ENCODE data around the gene LMO3.

Gene LMO3

DNA sequence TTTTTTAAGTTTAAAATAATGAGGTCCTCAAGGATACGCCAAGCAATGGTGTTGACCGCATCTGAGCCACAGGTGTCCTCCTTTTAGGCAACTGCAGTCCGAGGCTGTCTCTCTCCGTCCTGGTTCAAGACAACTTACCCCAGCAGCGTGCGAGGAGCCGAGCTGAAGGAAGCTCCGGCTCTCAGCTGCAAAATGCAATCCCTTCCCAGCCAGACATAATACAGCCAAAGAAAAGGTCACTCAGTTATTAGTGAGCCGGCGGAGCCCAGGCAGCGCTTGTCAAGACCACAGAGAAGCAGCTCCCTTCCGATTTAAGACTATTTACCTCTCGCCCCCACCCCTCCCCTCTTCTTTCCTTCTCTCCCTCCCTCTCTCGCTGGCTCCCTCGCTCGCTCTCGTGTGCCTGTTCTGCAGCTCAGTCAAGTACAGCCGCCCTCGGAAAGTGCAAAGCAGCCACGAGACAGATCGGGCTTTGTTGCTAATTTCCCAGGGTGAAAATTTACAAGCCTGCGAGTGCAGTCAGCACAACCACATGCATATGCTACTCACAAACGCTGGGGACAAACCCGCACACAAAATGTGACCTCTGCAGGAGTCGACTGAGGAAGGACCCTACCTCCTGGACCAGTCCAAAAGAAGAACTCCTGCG, 363 bp upstream of the LMO3 start:
- peaks cover 5% of the 10 kb centered on the region for H3K9me3 Mint-ChIP-seq
- no peak overlapping the region for H3K4me3 Mint-ChIP-seq
- H3K4me1 Mint-ChIP-seq = no peaks in the 10 kb centered on the region
- no peak overlapping the region for H3K27ac Mint-ChIP-seq
- ATAC-seq (no peak), DNase-seq (ENCODE audit: low spot score in 2 of 2) (no peak)
- H3K36me3 Mint-ChIP-seq = no peaks in the 10 kb centered on the region

GRCh38 chr12:16605642-16606116, 283 bp downstream of the LMO3 start:
- H3K36me3 Mint-ChIP-seq = no peaks in the 10 kb centered on the region
- ATAC-seq (no peak), DNase-seq (ENCODE audit: low spot score in 2 of 2) (no peak)
- H3K4me3 Mint-ChIP-seq = no peak overlapping the region
- H3K9me3 Mint-ChIP-seq = peaks cover 2% of the 10 kb centered on the region
- H3K4me1 Mint-ChIP-seq = no peaks in the 10 kb centered on the region
- no peak overlapping the region for H3K27ac Mint-ChIP-seq

- no peak for ATAC-seq
- Mint-ChIP-seq H3K36me3 (no peaks in the 10 kb centered on the region), H3K27ac (no peak overlapping the region), H3K4me3 (no peak overlapping the region), H3K4me1 (no peaks in the 10 kb centered on the region), H3K9me3 (peaks cover 2% of the 10 kb centered on the region)
- no peak for DNase-seq (ENCODE audit: low spot score in 2 of 2)
Observed at GRCh38 chr12:16604596-16605252, 1.2 kb downstream of the LMO3 start.

- Mint-ChIP-seq H3K36me3 (no peaks in the 10 kb centered on the region), H3K4me1 (no peaks in the 10 kb centered on the region), H3K9me3 (peaks cover 3% of the 10 kb centered on the region), H3K27ac (no peak overlapping the region), H3K4me3 (no peak overlapping the region)
- no peak for ATAC-seq
- DNase-seq (ENCODE audit: low spot score in 2 of 2) = no peak
Observed at GRCh38 chr12:16603916-16604575, 1.9 kb downstream of the LMO3 start.

- DNase-seq (ENCODE audit: low spot score in 2 of 2) = no peak
- peaks cover 6% of the 10 kb centered on the region for H3K9me3 Mint-ChIP-seq
- no peaks in the 10 kb centered on the region for H3K4me1 Mint-ChIP-seq
- no peak for ATAC-seq
- H3K27ac Mint-ChIP-seq = no peak overlapping the region
- no peak overlapping the region for H3K4me3 Mint-ChIP-seq
- H3K36me3 Mint-ChIP-seq = no peaks in the 10 kb centered on the region
Observed at GRCh38 chr12:16603260-16603915, 2.6 kb downstream of the LMO3 start.

DNA sequence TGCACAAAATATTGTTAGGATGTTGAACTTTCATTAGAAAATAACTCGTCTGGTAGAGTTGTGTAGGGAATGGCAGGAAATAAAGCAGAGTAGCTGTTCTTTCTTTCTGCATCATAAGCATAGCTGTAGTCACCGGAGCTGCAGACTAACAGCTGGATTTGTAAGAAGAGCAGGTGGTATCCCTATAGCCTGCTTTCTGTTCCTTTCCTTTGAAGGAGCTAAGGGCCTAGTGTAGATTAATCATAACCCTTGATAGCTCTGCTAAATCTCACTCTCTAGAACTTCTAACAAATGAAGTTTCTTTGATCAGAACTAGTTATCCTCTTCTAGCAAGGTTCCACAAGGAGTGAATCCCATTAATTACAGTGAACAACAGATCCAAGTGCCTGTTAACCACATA, 3.5 kb downstream of the LMO3 start:
- Mint-ChIP-seq H3K4me3 (no peak overlapping the region), H3K27ac (no peak overlapping the region), H3K9me3 (peaks cover 6% of the 10 kb centered on the region), H3K4me1 (no peaks in the 10 kb centered on the region), H3K36me3 (no peaks in the 10 kb centered on the region)
- DNase-seq (ENCODE audit: low spot score in 2 of 2) (no peak), ATAC-seq (no peak)

DNA sequence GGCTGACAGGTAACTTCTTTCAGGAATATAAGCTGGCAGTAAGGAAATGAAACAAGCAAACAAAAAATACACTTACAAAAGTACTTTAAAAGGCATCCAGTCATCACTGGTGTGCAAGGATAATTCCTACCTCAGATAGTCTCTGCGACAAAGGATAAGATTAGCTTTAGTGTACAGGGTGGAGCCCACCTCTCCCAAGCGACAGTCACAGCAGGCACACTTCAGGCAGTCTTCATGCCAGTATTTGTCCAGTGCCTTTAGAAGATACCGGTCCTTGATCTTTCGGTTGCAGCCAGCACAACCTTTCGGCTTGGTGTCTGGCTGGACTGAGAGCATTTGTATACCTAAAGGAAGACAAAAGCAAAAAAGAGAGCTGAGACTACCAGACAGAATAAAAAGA, 5.4 kb downstream of the LMO3 start:
- H3K27ac Mint-ChIP-seq = no peak overlapping the region
- ATAC-seq (no peak), DNase-seq (ENCODE audit: low spot score in 2 of 2) (no peak)
- peaks cover 8% of the 10 kb centered on the region for H3K9me3 Mint-ChIP-seq
- H3K4me1 Mint-ChIP-seq = no peaks in the 10 kb centered on the region
- H3K36me3 Mint-ChIP-seq = no peaks in the 10 kb centered on the region
- H3K4me3 Mint-ChIP-seq = no peak overlapping the region

GRCh38 chr12:16599081-16599480, 6.9 kb downstream of the LMO3 start:
- Mint-ChIP-seq H3K36me3 (no peaks in the 10 kb centered on the region), H3K4me1 (no peaks in the 10 kb centered on the region), H3K9me3 (peaks cover 8% of the 10 kb centered on the region), H3K27ac (no peak overlapping the region), H3K4me3 (no peak overlapping the region)
- DNase-seq (ENCODE audit: low spot score in 2 of 2) (no peak), ATAC-seq (no peak)

DNA sequence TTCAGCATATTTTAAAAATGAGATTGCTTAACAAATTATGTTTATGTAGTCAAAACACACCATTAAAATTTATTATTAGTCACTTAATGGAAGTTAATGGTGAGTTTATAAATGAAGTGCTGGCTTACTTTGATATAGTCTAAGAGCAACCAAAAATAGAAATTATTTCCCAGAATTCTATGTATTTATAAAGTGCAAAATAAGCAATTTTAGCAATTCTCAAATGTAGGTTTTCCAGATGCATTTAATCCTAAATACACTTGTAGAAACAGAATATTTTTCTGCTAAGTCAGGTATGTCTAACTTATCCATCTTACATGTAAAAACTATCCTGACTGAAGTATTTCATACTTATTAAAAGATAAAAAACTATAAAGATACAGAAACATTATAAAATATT, 11.2 kb downstream of the LMO3 start:
- peaks cover 12% of the 10 kb centered on the region for H3K9me3 Mint-ChIP-seq
- H3K27ac Mint-ChIP-seq = no peak overlapping the region
- no peaks in the 10 kb centered on the region for H3K36me3 Mint-ChIP-seq
- DNase-seq (ENCODE audit: low spot score in 2 of 2) = no peak
- no peaks in the 10 kb centered on the region for H3K4me1 Mint-ChIP-seq
- ATAC-seq = no peak
- no peak overlapping the region for H3K4me3 Mint-ChIP-seq

GRCh38 chr12:16593546-16593945, 12.4 kb downstream of the LMO3 start:
- ATAC-seq (no peak), DNase-seq (ENCODE audit: low spot score in 2 of 2) (no peak)
- Mint-ChIP-seq H3K4me3 (no peak overlapping the region), H3K9me3 (peaks cover 7% of the 10 kb centered on the region), H3K4me1 (no peaks in the 10 kb centered on the region), H3K36me3 (no peaks in the 10 kb centered on the region), H3K27ac (no peak overlapping the region)

- DNase-seq (ENCODE audit: low spot score in 2 of 2) = no peak
- H3K4me3 Mint-ChIP-seq = no peak overlapping the region
- no peaks in the 10 kb centered on the region for H3K36me3 Mint-ChIP-seq
- H3K9me3 Mint-ChIP-seq = peaks cover 8% of the 10 kb centered on the region
- no peak for ATAC-seq
- no peaks in the 10 kb centered on the region for H3K4me1 Mint-ChIP-seq
- no peak overlapping the region for H3K27ac Mint-ChIP-seq
Observed at GRCh38 chr12:16590645-16591044, 15.3 kb downstream of the LMO3 start.

DNA sequence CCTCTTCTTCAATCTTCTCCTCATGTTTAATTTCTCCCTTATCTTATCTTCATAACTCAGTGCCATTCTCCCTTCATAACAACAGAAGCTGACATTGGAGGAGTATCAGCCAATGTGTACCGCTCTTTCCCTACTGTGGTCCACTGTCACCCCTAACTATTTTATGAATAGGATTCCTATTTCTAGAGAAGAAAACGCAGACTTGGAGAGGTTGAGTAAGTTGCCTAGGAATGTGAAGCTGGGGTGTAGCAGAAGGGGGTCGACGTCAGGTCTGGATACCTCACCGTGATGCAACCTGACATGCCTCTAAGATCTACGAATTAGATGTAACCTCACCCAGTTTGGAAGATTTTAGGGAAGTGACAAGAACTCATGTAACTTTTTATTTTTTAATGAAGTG, 17.1 kb downstream of the LMO3 start:
- H3K9me3 Mint-ChIP-seq = peaks cover 15% of the 10 kb centered on the region
- ATAC-seq = no peak
- H3K27ac Mint-ChIP-seq = no peak overlapping the region
- no peak for DNase-seq (ENCODE audit: low spot score in 2 of 2)
- no peak overlapping the region for H3K4me3 Mint-ChIP-seq
- no peaks in the 10 kb centered on the region for H3K4me1 Mint-ChIP-seq
- H3K36me3 Mint-ChIP-seq = no peaks in the 10 kb centered on the region

GRCh38 chr12:16587514-16587913, 18.4 kb downstream of the LMO3 start:
- Mint-ChIP-seq H3K36me3 (no peaks in the 10 kb centered on the region), H3K4me1 (no peaks in the 10 kb centered on the region), H3K4me3 (no peak overlapping the region), H3K9me3 (peaks cover 24% of the 10 kb centered on the region), H3K27ac (no peak overlapping the region)
- DNase-seq (ENCODE audit: low spot score in 2 of 2) (no peak), ATAC-seq (no peak)

- Mint-ChIP-seq H3K27ac (no peak overlapping the region), H3K4me3 (no peak overlapping the region), H3K9me3 (peaks cover 24% of the 10 kb centered on the region), H3K36me3 (no peaks in the 10 kb centered on the region), H3K4me1 (no peaks in the 10 kb centered on the region)
- DNase-seq (ENCODE audit: low spot score in 2 of 2) (no peak), ATAC-seq (no peak)
Observed at GRCh38 chr12:16587110-16587453, 18.9 kb downstream of the LMO3 start.

DNA sequence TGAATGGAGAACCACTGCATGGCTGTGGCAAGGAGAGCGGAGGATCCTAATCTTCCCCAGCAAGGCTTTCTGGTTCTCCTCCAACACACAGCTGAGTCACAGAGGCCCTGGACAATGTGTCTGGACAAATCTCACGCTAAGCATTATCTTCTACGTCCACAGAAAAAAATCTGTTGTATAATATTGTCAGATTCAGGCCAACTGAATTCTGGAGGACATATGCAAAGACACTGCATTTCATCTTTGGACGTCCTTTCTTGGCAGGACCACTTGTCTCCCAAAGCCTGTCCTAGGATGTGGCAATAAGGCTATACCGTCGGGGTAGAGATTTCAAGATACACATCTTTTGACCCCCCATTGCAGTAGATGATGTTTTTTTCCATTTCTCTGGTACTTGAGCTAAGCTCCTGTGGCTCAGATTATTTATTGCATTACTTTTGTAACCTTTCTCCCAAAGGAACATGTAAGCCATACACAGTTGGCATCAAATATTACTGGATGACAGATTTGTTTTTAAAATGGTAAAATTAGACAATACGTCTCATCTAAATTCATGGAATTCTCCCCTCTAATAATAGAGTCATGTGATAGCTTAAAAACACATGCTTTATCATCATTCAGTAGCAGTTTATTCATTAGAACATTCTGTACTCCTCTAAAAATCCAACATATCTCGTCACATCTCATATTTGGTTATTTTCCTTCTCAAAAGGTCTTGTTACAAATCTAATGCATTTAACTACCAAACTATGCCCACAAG, 19.4 kb downstream of the LMO3 start:
- Mint-ChIP-seq H3K4me3 (no peak overlapping the region), H3K4me1 (no peaks in the 10 kb centered on the region), H3K27ac (no peak overlapping the region), H3K9me3 (peaks cover 24% of the 10 kb centered on the region), H3K36me3 (no peaks in the 10 kb centered on the region)
- ATAC-seq (no peak), DNase-seq (ENCODE audit: low spot score in 2 of 2) (no peak)

Measured in stimulated activated effector memory CD8-positive, alpha-beta T cell treated with anti-CD3 and anti-CD28 coated beads, Interleukin-12 subunit alpha, Interleukin-12 subunit beta, amount 100 ng/mL, for 72 hours (primary cell).